GM19452 (cell line): Measurements from ENCODE around the gene ZMYM5.
"Not testable (repeated sequence)": the region's sequence is repeated elsewhere in the genome, so short reads cannot be mapped to it uniquely, and the experiment has no call there.

Source experiments
- ATAC-seq: cut with Tn5 transposase; IDR thresholded peaks from one replicate; pipeline ENCODE4 v1.9.1; 2021; ENCODE audit not compliant: unreplicated experiment

Gene ZMYM5

DNA sequence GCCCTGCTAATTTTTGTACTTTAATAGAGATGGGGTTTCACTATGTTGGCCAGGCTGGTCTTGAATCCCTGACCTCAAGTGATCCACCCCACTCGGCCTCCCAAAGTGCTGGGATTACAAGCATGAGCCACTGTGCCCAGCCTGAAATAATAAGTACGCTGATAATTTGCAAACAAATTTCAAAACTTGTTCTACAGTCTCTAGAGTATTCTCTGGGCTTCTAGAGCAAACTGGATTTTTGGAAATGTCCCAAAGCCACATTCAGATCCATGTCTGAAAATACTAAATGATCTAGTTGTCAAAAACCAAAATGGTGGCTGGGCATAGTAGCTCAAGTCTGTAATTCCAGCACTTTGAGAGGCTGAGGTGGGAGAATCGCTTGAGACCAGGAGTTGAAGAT lies 40.8 kb downstream of the ZMYM5 start:
- no peak for ATAC-seq

GRCh38 chr13:19818223-19818842 lies 45.1 kb downstream of the ZMYM5 start:
- ATAC-seq = no peak

- no peak for ATAC-seq
Observed at GRCh38 chr13:19817510-19818158, 45.8 kb downstream of the ZMYM5 start.

DNA sequence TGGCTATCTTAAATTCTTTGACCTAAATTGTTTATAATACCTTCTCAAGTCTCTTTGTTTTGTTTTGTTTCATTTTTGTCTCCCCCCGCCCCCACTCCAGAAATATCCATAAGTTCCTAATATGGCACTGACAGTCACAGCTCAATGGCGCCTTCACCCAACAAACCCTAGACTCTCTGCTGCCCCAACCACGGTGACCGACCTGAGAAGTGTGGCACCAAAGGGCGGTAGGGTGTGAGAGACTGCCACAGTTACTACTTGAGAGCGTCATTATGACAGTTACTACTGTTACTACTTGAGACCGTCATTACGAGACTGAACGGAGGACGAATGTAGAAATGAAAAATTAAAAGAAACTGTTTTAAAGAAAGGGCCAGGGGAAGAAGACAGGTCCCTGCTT lies 46.3 kb downstream of the ZMYM5 start:
- no peak for ATAC-seq

DNA sequence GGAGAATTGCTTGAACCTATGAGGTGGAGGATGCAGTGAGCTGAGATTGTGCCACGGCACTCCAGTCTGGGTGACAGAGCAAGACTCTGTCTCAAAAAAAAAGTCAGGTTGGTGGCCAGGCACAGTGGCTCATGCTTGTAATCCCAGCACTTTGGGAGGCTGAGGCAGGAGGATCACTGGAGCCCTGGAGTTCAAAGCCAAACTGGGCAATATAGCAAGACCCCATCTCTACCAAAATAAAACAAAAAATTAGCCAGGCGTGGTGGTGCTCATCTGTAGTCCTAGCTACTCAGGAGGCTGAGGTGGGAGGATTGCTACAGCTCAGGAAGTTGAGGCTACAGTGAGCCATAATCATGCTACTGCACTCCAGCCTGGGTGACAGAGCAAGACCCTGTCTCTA lies 47.6 kb downstream of the ZMYM5 start:
- ATAC-seq = not testable (repeated sequence)

DNA sequence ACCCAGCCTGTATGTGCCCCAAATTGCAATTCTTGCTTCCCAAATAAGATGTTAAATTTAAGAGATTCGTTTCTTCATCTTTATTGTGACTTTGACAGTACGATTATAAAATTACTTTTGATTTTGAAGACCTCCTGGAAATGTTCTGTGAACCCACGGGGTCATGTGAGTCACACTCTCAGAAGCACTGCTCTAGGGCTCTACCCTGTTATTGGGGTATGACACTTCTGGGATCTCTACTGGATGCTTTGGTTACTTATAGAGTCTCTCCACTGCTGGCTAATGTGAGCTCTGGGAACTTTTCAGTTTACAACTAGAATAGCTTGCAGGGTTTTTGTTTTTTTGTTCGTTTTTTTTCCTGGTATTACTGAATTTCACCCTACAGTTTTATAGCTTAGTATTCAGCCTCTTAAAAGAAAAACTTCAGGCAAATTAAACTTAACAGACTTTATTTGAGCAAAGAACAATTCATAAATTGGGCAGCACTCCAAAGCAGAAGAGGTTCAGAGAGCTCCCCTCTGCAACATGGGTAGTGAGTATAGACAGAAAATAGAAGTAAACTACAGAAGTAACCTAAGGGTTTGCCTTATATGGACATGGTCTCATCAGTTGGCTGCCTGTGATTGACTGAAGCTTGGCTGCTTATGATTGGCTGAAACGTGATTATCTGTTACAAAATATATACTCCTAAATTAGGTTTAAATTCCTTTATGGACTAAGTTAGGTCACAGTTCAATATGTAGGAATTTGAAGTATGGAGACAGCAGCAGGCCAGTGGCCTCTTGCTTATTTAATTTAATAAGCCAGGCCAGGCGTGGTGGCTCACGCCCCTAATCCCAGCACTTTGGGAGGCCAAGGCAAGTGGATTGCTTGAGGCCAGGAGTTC lies 52.2 kb downstream of the ZMYM5 start:
- ATAC-seq = no peak

DNA sequence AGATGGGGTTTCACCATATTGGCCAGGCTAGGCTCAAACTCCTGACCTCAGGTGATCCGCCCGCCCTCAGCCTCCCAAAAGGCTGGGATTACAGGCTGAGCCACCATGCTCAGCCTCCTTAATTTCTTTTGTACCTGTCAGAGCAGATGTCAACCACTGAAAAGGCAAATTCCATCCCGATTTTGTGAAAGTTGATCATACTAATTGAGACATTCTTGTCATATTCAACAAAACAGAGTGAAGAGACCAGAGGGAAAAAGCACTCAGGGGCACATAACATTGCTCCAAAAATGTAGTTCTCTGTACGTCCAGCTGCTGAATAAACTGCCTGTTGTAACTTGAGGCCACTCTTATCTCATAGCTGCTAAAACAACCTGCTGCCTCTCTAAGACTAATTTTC lies 53.3 kb downstream of the ZMYM5 start:
- ATAC-seq = no peak

- ATAC-seq = no peak
Observed at GRCh38 chr13:19805765-19806164, 57.7 kb downstream of the ZMYM5 start.

DNA sequence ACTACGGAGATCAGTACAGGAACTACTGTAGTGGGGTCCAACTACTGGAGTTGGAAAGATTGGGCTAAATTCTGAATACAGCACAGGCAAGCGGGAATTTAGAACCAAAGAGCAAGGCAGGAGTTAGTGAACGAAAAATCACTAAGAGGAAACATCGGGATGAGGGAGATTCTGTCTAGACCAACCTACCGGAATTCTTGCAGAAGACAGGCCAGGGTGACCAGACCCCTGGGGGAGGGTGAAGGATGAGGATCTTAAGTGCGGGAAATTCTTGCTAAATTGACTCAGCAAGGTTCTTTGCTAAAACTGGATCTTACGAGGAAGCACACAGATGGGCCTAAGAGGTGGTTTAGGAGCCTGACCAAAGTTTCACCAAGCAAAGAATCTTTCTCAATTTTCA lies 67.5 kb downstream of the ZMYM5 start:
- ATAC-seq = no peak

GRCh38 chr13:19794631-19795030 lies 68.8 kb downstream of the ZMYM5 start:
- ATAC-seq = no peak

GRCh38 chr13:19791953-19792537 lies 71.4 kb downstream of the ZMYM5 start:
- no peak for ATAC-seq

GRCh38 chr13:19782727-19783682 lies 80.4 kb downstream of the ZMYM5 start, which contains the start of gene PSPC1:
Gene PSPC1 (minus strand): TSS chr13:19782945. CDS start chr13:19782757, 188 bp downstream.
- ATAC-seq = peak; percentile 79

- ATAC-seq = peak; percentile 37
Observed at GRCh38 chr13:19782049-19782726, 81.3 kb downstream of the ZMYM5 start.

- ATAC-seq = no peak
Observed at GRCh38 chr13:19781526-19781925, 81.9 kb downstream of the ZMYM5 start.

DNA sequence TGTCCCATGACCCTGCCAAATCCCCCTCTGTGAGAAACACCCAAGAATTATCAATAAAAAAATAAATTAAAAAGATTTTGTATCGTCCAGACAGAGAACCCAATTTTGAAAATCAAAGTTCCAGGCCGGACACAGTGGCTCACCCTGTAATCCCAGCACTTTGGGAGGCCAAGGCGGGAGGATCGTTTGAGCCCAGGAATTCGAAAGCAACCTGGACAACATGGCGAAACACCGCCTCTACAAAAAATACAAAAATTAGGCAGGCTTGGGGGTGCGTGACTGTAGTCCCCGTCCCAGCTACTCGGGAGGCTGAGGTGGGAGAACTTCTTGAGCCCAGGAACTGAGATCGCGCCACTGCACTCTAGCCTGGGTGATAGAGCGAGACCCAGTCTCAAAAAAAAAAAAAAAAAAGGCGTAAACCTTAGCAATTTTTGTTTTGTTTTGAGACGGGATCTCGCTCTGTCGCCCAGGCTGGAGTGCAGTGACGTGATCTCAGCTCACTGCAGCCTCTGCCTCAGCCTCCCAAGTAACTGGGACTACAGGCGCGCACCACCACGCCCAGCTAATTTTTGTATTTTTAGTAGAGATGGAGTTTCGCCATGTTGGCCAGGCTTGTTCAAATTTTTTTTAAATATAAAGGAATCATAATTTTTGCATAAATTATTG lies 82.6 kb downstream of the ZMYM5 start:
- not testable (repeated sequence) for ATAC-seq
